Skeletal muscle satellite cell (primary cell): ENCODE measurements around the gene ANTXR2.

Source experiments
- H3K27me3 ChIP-seq: 2 replicates; pipeline ENCODE4 v1.7.0; 2013; ENCODE audit warnings: low read length; ENCODE audit not compliant: control insufficient read depth, insufficient read depth
- H3K36me3 ChIP-seq: 2 replicates; pipeline ENCODE4 v1.7.0; 2013; ENCODE audit warnings: mild to moderate bottlenecking, control low read depth, low read length; ENCODE audit not compliant: insufficient read depth
- H3K4me1 ChIP-seq: 2 replicates; pipeline ENCODE4 v1.7.0; 2013; ENCODE audit warnings: low read length; ENCODE audit not compliant: control insufficient read depth, insufficient read depth
- H3K4me2 ChIP-seq: 2 replicates; pipeline ENCODE4 v1.7.0; 2013; ENCODE audit warnings: mild to moderate bottlenecking, low read length
- H3K4me3 ChIP-seq: 2 replicates; pipeline ENCODE4 v1.7.0; 2013; ENCODE audit warnings: low read length
- H3K9ac ChIP-seq: 2 replicates; pipeline ENCODE4 v1.7.0; 2013; ENCODE audit warnings: mild to moderate bottlenecking, low read depth, low read length, moderate library complexity
- H3K9me3 ChIP-seq: replicated peaks from 2 replicates; pipeline ENCODE4 v1.7.0; 2013; ENCODE audit warnings: mild to moderate bottlenecking, control low read depth, low read length

ANTXR2 gene

DNA sequence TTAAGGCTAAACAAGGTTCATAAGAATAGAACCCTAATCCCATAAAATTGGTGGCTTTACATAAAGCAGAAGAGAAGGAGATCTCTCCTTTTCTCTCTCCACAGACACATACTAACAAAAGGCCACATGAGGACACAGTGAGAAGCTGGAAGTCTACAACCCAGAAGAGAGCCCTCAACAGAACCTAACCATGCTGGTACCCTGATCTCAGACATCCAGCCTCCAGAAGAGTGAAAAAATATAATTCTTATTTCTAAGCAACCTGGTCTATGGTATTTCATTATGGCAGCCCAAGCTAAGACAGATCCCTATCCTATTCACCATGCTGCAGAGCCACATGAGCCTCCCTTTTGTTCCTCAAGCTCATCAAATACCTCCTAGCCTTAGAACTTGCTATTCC is 195.5 kb downstream of the ANTXR2 start:
- H3K9ac ChIP-seq: no peak overlapping the region
- no peaks in the 10 kb centered on the region for H3K36me3 ChIP-seq
- no peak overlapping the region for H3K4me3 ChIP-seq
- H3K27me3 ChIP-seq: no peaks in the 10 kb centered on the region
- no peaks in the 10 kb centered on the region for H3K4me1 ChIP-seq
- H3K4me2 ChIP-seq: no peak overlapping the region
- no peaks in the 10 kb centered on the region for H3K9me3 ChIP-seq

DNA sequence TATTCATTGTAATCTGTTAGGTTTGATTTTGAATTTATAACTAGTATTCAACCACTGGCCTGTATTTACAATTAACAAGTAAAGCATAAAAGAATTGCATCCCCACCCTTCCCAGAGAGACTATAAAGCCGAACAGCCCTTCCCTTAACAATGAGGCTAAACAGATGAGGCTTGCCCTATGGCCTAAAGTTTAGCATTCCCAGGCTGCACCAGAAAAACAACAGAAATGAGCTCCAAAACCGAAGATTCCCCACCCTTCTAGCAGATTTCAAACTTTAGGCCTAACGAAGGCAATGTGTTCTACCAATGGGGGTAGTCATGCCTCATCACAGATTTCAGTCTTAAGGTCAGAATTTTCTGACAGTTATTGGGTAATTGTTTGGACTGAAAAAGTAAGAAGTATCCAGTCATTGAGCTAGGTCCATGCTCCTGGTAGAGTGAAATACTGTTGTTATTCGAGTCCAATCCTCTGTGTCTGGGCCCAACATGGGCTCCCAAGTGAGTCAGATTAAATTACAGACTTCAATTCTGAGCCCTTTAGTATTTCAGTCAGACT is 197.6 kb downstream of the ANTXR2 start:
- Histone ChIP-seq H3K9me3 (no peaks in the 10 kb centered on the region), H3K4me2 (no peak overlapping the region), H3K27me3 (no peaks in the 10 kb centered on the region), H3K4me3 (no peak overlapping the region), H3K36me3 (no peaks in the 10 kb centered on the region), H3K9ac (no peak overlapping the region), H3K4me1 (no peaks in the 10 kb centered on the region)

DNA sequence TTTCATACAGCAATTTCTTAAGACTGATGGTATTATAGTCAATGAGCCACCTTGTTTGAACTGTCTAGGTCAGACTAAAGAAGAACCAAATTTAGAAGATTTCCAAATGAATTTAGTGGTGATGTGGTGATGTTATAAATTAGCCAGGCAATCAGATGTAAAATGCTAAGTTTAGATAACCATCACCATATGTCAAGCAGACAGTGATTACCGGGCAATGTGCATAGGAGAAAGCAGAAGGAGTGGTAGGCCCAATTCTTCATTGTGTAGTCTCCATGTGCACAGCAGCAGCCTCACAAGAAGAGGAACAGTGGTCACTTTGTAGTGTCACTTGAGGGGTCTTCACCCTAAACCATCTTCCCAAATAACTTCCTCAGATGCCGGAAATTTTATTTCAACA is 198.8 kb downstream of the ANTXR2 start:
- no peaks in the 10 kb centered on the region for H3K36me3 ChIP-seq
- no peaks in the 10 kb centered on the region for H3K9me3 ChIP-seq
- no peaks in the 10 kb centered on the region for H3K27me3 ChIP-seq
- no peak overlapping the region for H3K4me2 ChIP-seq
- H3K4me3 ChIP-seq: no peak overlapping the region
- H3K4me1 ChIP-seq: no peaks in the 10 kb centered on the region
- H3K9ac ChIP-seq: no peak overlapping the region

DNA sequence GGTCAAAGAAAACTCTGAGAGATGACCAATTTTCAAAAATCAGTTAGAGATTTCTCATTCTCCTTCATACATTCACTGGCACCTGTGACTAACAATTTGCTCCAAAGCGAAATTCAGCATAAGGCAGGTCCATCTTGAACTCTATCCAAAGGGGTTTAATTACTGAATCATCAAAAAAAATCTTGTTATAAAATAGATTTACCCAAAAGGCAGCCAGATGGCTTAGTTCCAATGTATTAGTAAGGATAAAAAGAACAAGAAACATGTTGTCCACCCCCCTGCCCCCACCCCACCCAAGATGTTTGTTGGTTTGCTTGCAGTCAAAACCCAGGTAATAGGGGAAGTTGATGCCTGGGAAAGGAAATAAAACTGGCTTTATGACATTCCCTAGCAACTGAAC is 200.3 kb downstream of the ANTXR2 start:
- Histone ChIP-seq H3K4me2 (no peak overlapping the region), H3K27me3 (no peaks in the 10 kb centered on the region)

DNA sequence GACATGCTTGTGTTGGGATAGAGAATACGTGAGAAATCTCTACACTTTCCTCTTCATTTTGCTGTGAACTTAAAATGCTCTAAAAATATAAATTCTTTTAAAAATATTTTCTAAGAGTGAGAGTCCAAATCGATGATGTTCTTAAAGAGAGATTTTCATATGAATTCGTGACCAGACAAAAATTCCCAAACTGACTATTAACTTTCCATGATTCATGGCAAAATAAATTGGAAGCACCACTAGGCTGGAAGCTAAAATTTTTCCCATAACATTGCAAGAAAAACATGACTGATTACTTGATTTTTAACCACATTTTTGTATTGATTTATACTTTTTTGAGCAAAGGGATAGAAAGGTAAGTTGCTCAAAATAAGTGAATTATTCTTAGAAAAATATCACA is 201.1 kb downstream of the ANTXR2 start:
- Histone ChIP-seq H3K4me2 (no peak overlapping the region), H3K4me1 (no peaks in the 10 kb centered on the region), H3K9ac (no peak overlapping the region), H3K9me3 (no peaks in the 10 kb centered on the region), H3K4me3 (no peak overlapping the region), H3K27me3 (no peaks in the 10 kb centered on the region), H3K36me3 (no peaks in the 10 kb centered on the region)

More for the DNA sequence above, 200.3 kb downstream of the ANTXR2 start:
- H3K36me3 ChIP-seq: no peaks in the 10 kb centered on the region
- no peak overlapping the region for H3K4me3 ChIP-seq
- H3K9ac ChIP-seq: no peak overlapping the region
- H3K9me3 ChIP-seq: no peaks in the 10 kb centered on the region
- H3K4me1 ChIP-seq: no peaks in the 10 kb centered on the region

DNA sequence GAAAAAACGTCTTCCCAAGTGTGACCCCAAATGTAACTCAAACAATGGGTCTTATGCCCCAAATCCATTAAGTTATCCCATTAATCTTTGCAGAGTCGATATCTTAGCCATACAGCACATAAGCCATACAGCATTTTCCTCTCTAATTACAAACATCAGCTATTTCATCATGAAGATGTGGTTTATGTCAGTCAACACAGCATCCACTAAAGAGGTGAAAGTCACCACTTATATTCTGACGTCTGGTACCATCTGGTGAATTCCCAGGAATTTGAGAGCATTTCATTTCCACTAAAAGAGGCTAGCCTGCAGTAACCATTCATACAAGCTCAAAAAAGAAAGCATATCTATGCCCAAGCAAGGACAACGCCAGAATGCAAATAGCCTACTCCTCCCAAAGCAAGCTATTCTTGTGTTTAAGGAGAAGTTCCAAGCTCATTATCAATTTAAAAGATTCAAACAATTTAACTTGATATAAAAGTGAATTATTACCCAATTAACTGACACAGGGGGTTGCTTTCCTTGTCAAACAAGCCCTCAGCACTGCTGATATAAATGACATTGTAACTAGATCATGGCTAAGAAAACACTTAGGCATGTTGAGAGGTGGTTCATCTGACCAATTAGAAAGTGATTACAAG is 203.3 kb downstream of the ANTXR2 start:
- Histone ChIP-seq H3K4me3 (no peak overlapping the region), H3K9ac (no peak overlapping the region), H3K4me1 (peaks cover 7% of the 10 kb centered on the region), H3K27me3 (no peaks in the 10 kb centered on the region), H3K4me2 (no peak overlapping the region), H3K9me3 (no peaks in the 10 kb centered on the region), H3K36me3 (no peaks in the 10 kb centered on the region)

DNA sequence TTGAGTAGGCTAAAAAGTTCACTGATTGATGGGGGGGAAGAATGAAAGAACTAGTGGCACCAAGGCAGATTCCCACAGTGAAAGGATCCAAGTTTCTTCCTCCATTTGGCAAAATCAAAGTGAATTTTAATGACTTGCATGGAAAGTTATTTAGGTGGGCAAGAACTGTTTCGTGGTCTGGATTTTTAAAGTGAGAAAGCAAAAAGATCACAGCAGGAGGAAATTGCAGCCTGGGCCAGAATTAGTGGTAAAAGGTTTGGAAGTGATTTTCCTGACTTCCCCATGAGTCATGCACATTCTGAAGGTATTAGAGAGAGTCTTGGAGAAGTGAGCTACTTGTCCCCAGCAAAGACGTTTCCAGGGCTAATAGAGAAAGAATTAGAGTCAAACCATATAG is 207.8 kb downstream of the ANTXR2 start:
- Histone ChIP-seq H3K4me1 (peaks cover 7% of the 10 kb centered on the region), H3K9me3 (no peaks in the 10 kb centered on the region), H3K27me3 (no peaks in the 10 kb centered on the region), H3K4me3 (no peak overlapping the region), H3K9ac (no peak overlapping the region), H3K36me3 (no peaks in the 10 kb centered on the region), H3K4me2 (no peak overlapping the region)

DNA sequence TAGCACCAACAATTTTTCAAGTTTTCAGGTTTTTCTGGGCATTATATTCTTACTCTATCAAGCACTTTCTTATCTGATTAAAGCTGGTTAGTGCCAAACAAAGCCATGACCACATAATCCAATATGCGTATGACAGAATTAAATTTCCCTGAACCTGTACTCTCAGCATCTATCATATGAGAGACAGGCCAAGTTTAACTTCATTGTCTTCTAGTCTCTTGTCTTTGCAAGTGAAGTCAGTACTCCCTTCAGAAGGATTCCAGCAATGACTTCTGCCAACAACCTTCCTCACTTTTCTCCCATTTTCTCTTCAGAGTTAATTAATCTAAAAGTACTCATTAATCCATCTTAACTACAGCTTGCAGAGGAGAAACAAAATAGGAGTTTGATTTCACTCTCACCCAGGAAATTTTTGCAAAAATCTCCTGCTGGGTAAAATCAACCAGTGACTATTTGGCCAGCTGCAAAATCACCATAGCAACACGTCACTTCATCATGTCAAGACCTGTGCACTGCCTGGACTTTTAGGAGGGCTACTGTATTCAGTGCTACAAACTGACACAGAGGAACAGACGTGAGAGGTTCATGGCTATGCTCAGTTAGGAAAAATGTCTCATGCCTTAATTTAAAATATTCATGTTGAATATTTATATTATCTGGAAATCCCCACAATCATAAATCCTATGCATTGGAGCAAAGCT is 208.4 kb downstream of the ANTXR2 start:
- no peak overlapping the region for H3K4me3 ChIP-seq
- peaks cover 7% of the 10 kb centered on the region for H3K4me1 ChIP-seq
- H3K9me3 ChIP-seq: no peaks in the 10 kb centered on the region
- H3K36me3 ChIP-seq: no peaks in the 10 kb centered on the region
- H3K4me2 ChIP-seq: no peak overlapping the region
- H3K27me3 ChIP-seq: no peaks in the 10 kb centered on the region
- no peak overlapping the region for H3K9ac ChIP-seq

DNA sequence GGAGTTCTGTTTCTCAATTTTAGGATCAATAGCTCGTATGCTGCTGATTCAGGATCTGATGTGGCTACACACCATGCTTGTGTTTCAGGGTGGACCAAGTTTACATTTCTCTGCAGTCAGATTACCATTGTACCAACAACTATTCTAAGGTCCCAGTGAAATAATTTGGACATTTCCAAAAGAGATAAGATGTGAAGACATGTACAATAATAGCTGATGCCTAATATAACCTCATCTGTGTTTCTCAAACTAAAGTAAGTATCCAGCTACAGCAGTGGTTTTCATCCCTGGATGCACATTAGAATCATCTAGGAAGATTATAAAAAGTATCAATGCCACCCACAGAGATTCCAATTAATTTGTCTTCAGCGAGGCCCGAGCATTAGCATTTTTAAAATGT is 209.7 kb downstream of the ANTXR2 start:
- Histone ChIP-seq H3K4me2 (no peak overlapping the region), H3K4me3 (no peak overlapping the region), H3K36me3 (no peaks in the 10 kb centered on the region), H3K4me1 (peaks cover 7% of the 10 kb centered on the region), H3K9ac (no peak overlapping the region), H3K9me3 (no peaks in the 10 kb centered on the region), H3K27me3 (no peaks in the 10 kb centered on the region)

DNA sequence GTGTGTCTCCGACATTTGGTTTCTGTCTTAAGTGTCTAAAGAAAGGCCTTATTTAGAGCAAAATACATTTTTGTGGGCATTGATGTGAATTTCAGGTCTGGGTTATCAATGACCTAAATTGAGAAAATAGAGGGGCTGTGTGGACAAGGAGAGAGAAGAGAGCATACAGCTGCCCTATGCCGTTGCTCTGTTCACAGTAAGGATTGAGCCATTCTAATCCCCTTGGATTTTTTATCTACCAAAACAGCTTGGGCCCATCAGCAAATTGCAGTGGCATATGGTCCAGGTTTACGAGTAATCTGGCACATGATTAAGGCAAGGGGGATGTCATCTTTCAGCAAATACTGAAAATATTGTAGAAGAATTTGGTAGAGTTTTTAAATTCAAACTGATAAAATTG is 210.2 kb downstream of the ANTXR2 start:
- Histone ChIP-seq H3K4me2 (no peak overlapping the region), H3K9ac (no peak overlapping the region), H3K27me3 (no peaks in the 10 kb centered on the region), H3K9me3 (no peaks in the 10 kb centered on the region), H3K4me3 (no peak overlapping the region), H3K4me1 (peaks cover 7% of the 10 kb centered on the region), H3K36me3 (no peaks in the 10 kb centered on the region)

DNA sequence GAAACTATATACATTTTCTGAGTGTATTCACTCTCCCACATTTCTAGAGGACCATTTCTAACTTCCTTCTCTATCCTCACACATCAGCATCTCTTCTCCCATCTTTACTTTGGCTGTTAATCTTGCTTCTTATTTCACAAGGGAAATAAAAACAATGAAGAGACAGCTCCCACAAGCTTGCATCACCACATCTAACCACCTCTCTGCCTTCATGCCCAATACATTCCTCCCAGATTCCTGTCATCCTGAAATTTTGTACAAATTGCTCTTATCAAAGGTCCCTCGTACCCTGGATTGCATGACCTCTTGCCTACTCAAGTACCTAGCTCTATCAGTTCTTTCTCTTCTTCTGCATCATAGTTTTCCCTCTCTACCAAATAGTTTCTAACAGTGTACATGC is 215.2 kb downstream of the ANTXR2 start:
- no peak overlapping the region for H3K4me3 ChIP-seq
- H3K9me3 ChIP-seq: no peaks in the 10 kb centered on the region
- H3K36me3 ChIP-seq: no peaks in the 10 kb centered on the region

DNA sequence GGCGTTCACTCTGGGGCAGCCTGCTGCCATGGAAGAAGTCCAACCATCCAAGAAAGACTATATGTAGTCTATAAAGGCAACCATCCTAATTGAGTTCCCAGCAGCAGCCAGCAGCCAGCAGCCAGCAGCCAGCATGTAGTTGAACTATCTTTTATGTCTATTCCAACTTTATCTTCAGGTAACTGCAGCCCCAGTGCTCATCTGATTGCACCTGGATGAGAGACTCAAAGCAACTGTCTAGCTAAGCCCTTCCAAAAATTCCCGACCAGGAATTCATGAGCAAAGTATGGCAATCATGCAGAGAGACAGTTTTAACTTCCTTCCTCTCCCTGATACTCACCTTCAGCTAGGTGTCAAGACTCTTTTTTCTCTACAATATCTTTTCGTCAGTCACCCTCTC is 216.8 kb downstream of the ANTXR2 start:
- no peak overlapping the region for H3K9ac ChIP-seq
- no peaks in the 10 kb centered on the region for H3K36me3 ChIP-seq
- H3K4me3 ChIP-seq: no peak overlapping the region
- H3K27me3 ChIP-seq: no peaks in the 10 kb centered on the region
- peaks cover 4% of the 10 kb centered on the region for H3K4me1 ChIP-seq
- no peaks in the 10 kb centered on the region for H3K9me3 ChIP-seq
- no peak overlapping the region for H3K4me2 ChIP-seq

More for the DNA sequence above, 215.2 kb downstream of the ANTXR2 start:
- Histone ChIP-seq H3K4me1 (no peaks in the 10 kb centered on the region), H3K4me2 (no peak overlapping the region), H3K9ac (no peak overlapping the region), H3K27me3 (no peaks in the 10 kb centered on the region)
